Measurements from ENCODE around the gene LPP.

- TF ChIP-seq EZH2 (IDR thresholded peaks at IDR 0.05; ENCODE audit: insufficient read depth, low read length) (no peak), CTCF (IDR thresholded peaks at IDR 0.05; ENCODE audit: insufficient read depth, low read depth, low read length) (no peak)
These were observed 541.3 kb downstream of the LPP start for GRCh38 chr3:188695241-188695640.
